ENCODE data around the gene GPC6.

The GPC6 gene

DNA sequence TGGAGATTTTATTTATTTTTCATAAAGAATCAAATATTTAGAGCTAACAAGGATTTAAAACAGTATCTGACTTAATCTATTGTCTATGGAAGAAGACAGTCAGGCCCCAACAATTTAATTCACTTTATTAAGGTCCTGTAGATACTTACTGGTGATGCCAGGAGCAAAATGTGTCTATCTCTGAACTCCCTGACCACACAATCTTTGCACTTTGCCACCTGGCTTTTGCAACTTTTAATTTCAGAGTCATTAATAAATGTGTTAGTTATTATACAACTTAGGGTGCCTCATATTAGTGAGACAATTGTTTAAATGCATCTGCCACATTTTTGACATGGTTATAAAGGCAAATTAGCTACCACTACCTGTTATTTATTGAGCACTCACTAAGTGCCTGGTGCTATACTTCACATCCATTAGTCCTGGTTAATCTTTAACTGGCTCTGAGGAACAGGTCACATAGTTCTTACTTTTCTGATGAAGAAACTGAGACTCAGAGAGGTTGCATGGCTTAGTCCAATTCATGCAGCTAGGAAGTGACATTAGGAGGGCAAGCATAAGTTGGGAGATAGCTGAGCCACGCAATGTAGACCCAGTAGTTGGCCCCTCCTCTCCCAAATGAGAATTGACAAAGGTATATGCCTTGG, 955.0 kb downstream of the GPC6 start:
- TF ChIP-seq EZH2phosphoT487 (conservative IDR thresholded peaks at IDR 0.05; ENCODE audit: low read length) (no peak), CTCF (IDR thresholded peaks at IDR 0.05; ENCODE audit: insufficient read depth, low read length, poor library complexity, severe bottlenecking) (no peak)
- H3K79me2 ChIP-seq (ENCODE audit: insufficient read depth, low read length): no peaks in the 10 kb centered on the region
- no peaks in the 10 kb centered on the region for H3K9me2 ChIP-seq (replicated peaks; ENCODE audit: insufficient read depth, low read length)
- no peak overlapping the region for H3K4me3 ChIP-seq (ENCODE audit: insufficient read depth, low read length, poor library complexity, severe bottlenecking)
- H4K20me1 ChIP-seq (ENCODE audit: low read depth, low read length): no peaks in the 10 kb centered on the region
- no peaks in the 10 kb centered on the region for H3K9me3 ChIP-seq (ENCODE audit: insufficient read depth, low read length)
- no peaks in the 10 kb centered on the region for H3F3A ChIP-seq (ENCODE audit: insufficient read depth)
- H3K36me3 ChIP-seq (ENCODE audit: low read length): no peaks in the 10 kb centered on the region
- H3K4me2 ChIP-seq (ENCODE audit: low read depth, low read length, poor library complexity, severe bottlenecking): no peak overlapping the region
- H2AFZ ChIP-seq (ENCODE audit: low read depth, low read length, severe bottlenecking): no peak overlapping the region
- H3K9ac ChIP-seq (ENCODE audit: low read length): no peak overlapping the region
- H3K27me3 ChIP-seq (ENCODE audit: low read length): no peaks in the 10 kb centered on the region
- H3K27ac ChIP-seq (ENCODE audit: low read depth, low read length): no peak overlapping the region

GRCh38 chr13:94182185-94182761, 955.7 kb downstream of the GPC6 start:
- no peaks in the 10 kb centered on the region for H3K9me2 ChIP-seq (replicated peaks; ENCODE audit: insufficient read depth, low read length)
- no peak overlapping the region for H3K4me2 ChIP-seq (ENCODE audit: low read depth, low read length, poor library complexity, severe bottlenecking)
- no peaks in the 10 kb centered on the region for H3K36me3 ChIP-seq (ENCODE audit: low read length)
- H2AFZ ChIP-seq (ENCODE audit: low read depth, low read length, severe bottlenecking): no peak overlapping the region
- no peak overlapping the region for H3K9ac ChIP-seq (ENCODE audit: low read length)
- H3K27me3 ChIP-seq (ENCODE audit: low read length): no peaks in the 10 kb centered on the region
- TF ChIP-seq CTCF (IDR thresholded peaks at IDR 0.05; ENCODE audit: insufficient read depth, low read length, poor library complexity, severe bottlenecking) (no peak), EZH2phosphoT487 (conservative IDR thresholded peaks at IDR 0.05; ENCODE audit: low read length) (no peak)
- no peaks in the 10 kb centered on the region for H3K79me2 ChIP-seq (ENCODE audit: insufficient read depth, low read length)
- no peak overlapping the region for H3K4me3 ChIP-seq (ENCODE audit: insufficient read depth, low read length, poor library complexity, severe bottlenecking)
- H3K27ac ChIP-seq (ENCODE audit: low read depth, low read length): no peak overlapping the region
- H3F3A ChIP-seq (ENCODE audit: insufficient read depth): no peaks in the 10 kb centered on the region
- no peaks in the 10 kb centered on the region for H4K20me1 ChIP-seq (ENCODE audit: low read depth, low read length)
- H3K9me3 ChIP-seq (ENCODE audit: insufficient read depth, low read length): no peaks in the 10 kb centered on the region

DNA sequence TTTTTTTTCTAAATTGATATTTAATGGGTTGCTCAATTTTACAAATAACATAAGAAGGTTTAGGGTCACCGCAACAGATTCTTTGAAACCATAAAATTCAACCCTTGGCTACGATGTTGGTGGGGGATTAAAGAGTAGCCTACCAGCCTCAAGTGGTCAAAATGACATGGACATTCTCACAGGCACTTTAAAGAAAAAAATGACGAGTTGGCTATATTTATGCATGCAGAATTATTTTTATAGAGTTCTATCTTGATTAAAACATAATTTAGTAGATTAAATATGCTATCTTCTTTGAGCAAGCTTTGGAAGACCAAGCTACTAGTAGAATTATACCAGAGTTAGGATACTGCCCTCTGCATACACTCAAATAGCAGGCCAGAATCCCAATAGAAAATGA, 959.9 kb downstream of the GPC6 start:
- no peaks in the 10 kb centered on the region for H4K20me1 ChIP-seq (ENCODE audit: low read depth, low read length)
- H3K4me2 ChIP-seq (ENCODE audit: low read depth, low read length, poor library complexity, severe bottlenecking): no peak overlapping the region
- H3K27me3 ChIP-seq (ENCODE audit: low read length): no peaks in the 10 kb centered on the region
- no peaks in the 10 kb centered on the region for H3K79me2 ChIP-seq (ENCODE audit: insufficient read depth, low read length)
- no peaks in the 10 kb centered on the region for H3K36me3 ChIP-seq (ENCODE audit: low read length)
- no peaks in the 10 kb centered on the region for H3F3A ChIP-seq (ENCODE audit: insufficient read depth)
- H3K27ac ChIP-seq (ENCODE audit: low read depth, low read length): no peak overlapping the region
- TF ChIP-seq CTCF (IDR thresholded peaks at IDR 0.05; ENCODE audit: insufficient read depth, low read length, poor library complexity, severe bottlenecking): no peak
- TF ChIP-seq EZH2phosphoT487 (conservative IDR thresholded peaks at IDR 0.05; ENCODE audit: low read length): no peak
- no peak overlapping the region for H2AFZ ChIP-seq (ENCODE audit: low read depth, low read length, severe bottlenecking)
- no peaks in the 10 kb centered on the region for H3K9me2 ChIP-seq (replicated peaks; ENCODE audit: insufficient read depth, low read length)
- H3K9ac ChIP-seq (ENCODE audit: low read length): no peak overlapping the region
- H3K4me3 ChIP-seq (ENCODE audit: insufficient read depth, low read length, poor library complexity, severe bottlenecking): no peak overlapping the region
- no peaks in the 10 kb centered on the region for H3K9me3 ChIP-seq (ENCODE audit: insufficient read depth, low read length)
